ENCODE measurements around the gene CPNE9.
"Not testable (repeated sequence)": the region's sequence is repeated elsewhere in the genome, so short reads cannot be mapped to it uniquely, and the experiment has no call there.

The CPNE9 gene

DNA sequence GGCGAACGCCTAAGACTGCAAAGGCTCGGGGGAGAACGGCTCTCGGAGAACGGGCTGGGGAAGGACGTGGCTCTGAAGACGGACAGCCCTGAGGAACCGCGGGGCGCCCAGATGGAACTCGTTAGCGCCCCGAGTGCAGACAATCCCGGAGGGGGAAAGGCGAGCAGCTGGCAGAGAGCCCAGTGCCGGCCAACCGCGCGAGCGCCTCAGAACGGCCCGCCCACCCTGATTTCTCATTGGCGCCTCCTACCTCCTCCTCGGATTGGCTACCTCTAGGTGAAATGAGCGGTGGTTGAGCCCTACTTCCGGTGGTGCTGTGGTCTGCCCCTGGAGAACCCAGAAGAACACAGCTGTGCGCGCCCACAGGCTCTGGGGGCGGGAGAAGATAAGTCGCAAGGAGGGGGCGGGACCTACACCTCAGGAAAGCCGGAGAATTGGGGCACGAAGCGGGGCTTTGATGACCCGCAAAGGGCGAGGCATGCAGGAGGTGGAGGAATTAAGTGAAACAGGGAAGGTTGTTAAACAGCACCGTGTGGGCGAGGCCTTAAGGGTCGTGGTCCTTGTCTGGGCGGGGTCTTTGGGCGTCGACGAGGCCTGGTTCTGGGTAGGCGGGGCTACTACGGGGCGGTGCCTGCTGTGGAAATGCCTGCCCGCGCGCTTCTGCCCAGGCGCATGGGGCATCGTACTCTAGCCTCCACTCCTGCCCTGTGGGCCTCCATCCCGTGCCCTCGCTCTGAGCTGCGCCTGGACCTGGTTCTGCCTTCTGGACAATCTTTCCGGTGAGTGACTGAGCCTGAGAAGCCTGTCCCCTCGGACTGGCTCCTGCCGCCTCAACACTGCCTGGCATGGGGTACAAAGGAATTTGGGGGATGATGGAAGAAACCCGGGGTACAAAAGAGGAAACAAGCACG lies 46.3 kb downstream of the CPNE9 start, which contains the start of gene OGG1:
Gene OGG1, plus strand, starts transcription at position 308 of the 911 bp plus-strand sequence. Its CDS starts 335 bp downstream, at position 643.
- DNase-seq: peak; percentile 96

DNA sequence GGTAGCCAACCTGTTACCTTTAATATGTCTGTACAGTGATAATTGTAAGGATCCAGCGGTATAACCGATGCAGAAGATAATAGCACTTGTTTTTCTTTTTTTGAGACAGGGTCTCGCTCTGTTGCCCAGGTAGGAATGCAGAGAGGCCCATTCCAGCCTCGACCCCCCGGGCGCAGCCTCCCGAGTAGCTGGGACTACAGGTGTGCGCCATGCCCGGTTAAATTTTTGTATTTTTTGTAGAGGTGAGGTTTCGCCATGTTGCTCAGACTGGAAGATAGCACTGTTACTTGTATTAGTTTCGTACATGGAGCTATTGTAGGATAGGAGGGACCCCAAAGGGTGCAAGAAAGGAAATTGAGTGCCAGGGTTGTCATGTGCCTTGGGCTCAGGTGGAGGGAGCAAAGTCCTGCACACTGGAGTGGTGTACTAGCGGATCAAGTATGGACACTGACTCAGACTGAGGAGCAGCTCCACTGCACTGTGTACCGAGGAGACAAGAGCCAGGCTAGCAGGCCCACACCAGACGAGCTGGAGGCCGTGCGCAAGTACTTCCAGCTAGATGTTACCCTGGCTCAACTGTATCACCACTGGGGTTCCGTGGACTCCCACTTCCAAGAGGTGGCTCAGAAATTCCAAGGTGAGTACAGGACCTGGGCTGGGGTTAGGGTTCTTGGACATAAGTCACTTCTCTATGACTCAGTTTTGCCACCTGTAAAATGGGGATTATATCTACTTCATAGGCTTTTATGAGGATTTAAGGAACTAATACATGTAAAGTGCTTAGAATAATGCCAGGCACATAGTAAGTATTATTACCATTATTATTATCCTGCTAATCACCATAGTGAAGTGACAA lies 47.2 kb downstream of the CPNE9 start:
- no peak for DNase-seq

- no peak for DNase-seq
These were observed 51.0 kb downstream of the CPNE9 start for GRCh38 chr3:9754678-9755077.

DNA sequence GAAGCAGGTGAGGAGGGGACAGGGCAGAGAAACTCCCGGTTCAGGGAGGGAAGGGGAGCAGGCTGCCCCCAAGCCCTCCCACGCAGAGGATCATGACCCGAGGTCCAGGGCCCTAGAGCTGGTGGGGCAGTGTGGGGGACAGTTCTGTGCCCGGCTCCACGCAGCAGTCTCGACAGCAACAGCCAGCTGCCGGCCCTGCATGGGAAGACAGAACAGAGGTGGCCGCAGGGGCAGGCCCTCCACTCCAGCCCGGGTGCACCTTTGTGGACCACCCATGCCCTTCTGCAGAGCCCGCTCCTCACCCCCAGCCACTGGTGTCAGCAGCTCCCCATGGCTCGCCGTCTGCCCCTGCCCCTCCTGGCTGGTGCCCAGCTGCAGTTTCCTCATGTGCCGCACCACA lies 53.8 kb downstream of the CPNE9 start:
- no peak for DNase-seq

DNA sequence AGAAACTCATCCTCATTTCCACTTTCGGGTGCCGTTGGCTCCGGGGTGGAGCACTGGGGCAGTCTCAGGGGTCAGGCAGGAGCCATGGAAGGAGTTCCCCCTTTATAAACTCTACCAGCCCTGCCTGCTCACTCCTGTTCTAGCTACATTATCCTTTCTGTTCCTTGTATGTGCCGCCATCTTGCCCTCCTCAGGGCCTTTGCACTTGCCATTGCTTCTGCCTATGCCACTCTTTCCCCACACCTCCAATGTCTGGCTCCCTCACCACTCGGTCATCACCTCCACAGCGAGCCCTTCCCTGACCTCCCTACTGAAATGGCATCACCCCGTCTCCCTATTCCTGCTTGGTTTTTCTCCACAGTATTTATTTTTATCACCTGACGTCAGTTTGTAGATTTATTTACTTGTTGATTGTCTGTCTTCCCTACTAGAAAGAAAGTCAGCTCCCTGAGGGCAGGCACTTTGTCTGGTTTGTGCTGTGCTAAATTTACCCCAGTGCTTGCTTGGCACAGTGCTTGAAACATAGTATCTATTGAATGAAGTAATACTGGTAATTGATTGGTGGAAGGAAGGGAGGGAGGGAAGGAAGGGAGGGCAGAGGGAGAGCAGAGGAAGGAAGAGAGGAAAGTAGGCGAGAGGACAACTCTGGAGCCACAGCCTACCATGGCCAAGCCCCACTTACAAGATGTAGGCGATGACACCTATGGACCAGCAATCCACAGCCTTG lies 57.3 kb downstream of the CPNE9 start:
- no peak for DNase-seq

DNA sequence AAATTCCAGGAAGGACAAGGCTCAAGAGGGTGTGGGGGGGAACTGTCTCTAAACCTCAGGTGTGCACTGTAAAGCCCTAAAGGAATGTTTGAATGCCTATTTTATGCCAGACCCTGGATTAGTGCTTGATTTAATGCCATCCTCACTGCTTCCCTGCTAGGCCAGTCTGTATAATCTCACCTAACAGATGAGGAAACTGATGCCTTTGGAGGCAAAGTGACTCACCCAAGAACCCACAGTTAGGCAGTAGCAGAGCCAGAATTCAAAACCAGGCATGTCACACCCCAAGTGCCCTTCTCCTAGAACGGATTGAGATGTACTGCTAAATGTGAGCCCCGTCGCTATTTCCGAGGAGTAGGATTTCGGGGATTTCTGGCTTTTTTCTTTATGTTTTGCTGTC lies 58.3 kb downstream of the CPNE9 start:
- no peak for DNase-seq

DNA sequence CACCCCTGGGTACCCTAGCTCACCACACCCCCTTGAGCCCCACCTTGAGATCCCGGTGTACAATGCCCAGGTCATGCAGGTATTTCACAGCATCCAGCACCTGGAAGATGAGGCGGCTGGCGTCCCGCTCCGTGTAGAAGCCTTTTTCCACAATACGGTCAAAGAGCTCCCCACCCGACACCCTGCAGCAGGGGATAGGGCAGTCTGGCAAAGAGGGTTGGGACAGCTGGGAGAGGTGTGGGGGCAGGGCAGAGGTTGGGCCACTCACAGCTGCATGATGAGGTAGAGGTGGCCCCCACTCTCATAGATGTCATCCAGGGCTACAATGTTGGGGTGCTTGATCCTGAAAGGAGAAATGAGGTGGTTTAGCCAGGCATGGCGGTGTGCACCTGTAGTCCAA lies 59.2 kb downstream of the CPNE9 start:
- DNase-seq: no peak

DNA sequence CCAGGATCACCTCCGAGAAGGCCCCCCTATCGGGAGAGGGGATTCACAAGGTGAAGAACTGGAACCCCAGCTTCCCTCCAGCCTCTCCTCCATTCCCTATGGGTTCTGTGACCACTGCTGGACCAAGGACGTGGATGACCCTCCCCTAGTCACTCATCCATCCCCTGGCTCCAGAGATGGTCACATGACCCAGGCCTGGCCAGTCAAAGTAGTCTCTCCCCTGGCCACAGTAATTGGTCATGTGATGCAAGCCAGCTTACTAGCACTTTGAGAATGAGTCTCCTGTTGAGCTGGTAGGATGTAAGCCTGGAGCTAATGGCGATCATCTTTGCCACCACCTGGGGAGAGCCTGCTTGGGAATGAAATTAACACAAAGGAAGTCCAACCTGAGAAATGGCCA lies 62.2 kb downstream of the CPNE9 start:
- no peak for DNase-seq

DNA sequence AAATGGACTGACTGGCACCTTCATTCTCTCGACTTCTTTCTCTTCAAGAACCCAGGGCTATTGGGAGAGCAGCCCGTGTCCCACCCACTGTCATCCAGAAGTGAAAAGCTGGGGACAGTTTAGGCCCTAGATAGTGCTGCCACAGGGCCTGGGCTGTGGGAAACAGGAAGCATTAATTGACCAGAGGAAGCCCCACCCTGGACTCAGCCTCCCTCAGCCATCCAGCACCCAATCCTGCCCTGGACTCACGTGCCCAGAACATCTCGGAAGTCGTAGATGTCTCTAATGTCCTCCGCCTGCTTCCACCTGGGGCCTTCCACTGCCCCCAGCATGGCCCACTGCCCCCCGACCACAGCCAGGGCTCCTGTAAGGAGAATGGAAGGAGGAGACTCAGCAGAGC lies 63.8 kb downstream of the CPNE9 start:
- peak; percentile 22 for DNase-seq

DNA sequence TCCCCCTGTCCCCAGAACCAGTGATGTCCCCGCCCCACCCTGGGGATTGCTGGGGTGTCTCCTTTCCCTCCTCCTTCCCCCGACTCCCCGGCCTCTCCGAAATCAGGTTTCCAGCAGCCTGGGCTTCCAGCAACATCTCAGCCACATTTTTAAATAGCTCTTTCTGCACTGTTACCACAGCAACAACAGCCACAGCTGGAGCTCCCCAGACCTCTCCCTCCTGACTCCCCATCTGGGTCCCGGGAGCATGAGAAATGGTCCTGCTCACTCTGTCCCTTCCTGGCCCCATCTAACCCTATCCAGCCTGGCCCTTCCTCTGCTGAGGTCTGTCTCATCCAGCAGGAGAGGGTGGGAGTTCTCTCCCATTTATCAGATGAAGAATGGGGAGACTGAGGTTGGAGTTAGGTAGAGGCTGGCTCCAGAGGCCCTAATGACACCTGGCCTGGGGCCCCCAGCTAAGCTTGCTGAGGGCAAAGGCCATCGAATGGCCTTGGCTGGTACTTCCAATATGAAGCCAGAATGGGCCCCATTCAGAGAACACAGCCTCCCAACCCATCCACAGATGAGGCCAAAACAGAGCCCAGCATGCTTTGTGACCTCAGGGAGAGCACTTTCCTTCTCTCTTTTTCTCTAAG lies 64.6 kb downstream of the CPNE9 start:
- DNase-seq: no peak

- no peak for DNase-seq
These were observed 65.4 kb downstream of the CPNE9 start for GRCh38 chr3:9769012-9769411.

DNA sequence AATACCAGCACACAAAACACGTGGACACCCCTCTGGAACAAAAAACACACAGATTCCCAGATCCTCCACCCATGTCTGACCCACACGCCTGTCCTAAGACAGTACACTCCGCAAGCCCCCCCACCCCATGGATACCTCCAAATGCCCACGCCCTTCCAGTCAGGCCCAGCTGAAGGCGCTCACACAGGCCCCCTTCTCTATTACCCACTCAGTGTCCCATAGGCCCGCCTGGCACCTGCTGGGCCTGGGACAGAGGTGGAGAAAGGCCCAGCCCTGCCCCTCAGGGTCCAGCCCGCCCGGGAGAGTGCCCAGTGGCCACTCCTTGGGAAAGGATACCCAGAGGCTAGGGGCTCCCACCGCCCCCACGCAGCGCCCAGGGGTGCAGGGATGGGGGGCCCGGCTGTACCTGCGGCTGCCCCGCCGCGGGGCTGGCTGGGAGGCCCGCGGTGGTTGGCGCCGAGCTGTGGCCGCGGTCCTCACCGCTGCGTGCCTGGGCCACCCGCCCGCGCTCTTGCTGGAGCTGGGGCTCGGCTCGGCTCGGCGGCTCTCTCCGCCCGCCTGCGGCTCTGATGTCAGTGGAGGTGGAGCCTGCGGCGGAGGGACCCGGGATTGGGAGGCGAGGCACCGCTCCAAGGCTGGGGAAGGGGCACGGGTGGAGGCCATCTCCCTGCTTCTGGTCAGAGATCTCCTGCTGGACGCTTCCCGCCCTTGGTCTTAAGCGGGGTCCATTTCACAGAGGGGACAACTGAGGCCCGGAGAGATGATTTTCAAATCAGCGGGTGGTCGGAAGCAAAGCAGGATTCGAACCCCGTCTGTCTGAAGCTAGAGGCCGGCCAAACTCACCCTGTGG lies 66.0 kb downstream of the CPNE9 start, which contains the start of gene CAMK1:
Gene CAMK1, minus strand, starts transcription at position 522 of the 850 bp plus-strand sequence. CDS start 2,198 bp downstream, outside the sequence.
- DNase-seq: peak; percentile 56

GRCh38 chr3:9770276-9770812 lies 66.7 kb downstream of the CPNE9 start:
- no peak for DNase-seq

DNA sequence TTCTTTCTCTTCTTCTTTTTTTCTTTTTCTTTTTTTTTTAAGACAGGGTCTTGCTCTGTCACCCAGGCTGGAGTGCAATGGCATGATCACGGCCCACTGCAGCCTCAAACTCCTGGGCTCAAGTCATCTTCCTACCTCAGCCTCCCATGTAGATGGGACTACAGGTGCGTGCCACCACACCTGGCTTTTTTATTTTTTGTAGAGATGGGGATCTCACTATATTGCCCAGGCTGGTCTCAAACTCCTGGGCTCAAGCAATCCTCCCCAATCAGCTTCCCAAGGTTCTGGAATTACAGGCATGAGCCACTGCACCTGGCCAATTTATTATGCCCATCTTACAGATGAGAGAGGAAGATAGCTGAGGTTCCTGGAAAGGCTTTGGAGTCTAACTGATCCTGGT lies 67.4 kb downstream of the CPNE9 start:
- DNase-seq: not testable (repeated sequence)

GRCh38 chr3:9776896-9777693 lies 73.5 kb downstream of the CPNE9 start:
- no peak for DNase-seq

- no peak for DNase-seq
These were observed 74.0 kb downstream of the CPNE9 start for GRCh38 chr3:9777694-9778021.

DNA sequence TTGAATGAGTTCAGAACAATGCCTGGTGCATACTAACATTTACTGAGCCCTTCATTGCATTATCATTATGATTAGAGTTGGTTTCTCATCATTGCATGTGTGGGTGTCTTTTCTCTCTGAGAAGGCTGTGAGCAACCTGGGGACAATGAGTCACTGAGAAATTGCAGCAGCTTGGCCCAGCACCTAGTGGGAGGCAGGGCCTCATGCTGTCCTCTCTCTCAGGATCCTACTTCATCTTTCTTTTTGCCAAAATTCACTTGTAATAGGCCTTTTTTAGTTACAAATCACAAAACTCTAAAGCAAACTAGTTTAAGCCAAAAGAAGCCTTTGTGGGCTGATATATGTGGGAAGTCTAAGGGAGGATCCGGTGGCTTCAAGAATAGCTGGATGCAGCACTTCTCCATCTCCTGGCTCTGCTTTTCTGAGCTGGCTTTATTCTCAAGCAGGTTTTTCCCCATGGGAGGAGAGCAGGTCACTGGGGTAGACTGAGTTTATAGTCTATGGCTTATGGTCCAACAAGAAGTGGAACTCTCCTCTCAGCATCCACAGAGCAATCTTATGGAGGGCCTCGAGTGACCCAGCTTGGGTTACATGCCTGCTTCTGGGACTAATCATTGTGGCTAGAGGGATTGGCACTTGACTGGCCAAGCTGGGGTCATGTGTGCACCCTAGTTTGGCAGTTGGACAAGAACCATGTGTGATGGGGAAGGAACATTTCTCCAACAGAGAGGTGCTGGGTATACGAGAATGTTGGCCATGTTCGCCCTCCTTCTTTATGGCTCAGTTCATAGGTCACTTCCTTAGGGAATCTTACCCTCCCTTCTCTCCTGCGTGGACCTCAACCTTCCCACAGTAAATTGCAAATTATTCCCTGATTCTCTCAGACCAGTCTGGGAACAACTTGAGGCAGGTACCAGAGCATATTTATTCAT lies 74.8 kb downstream of the CPNE9 start:
- DNase-seq: no peak

- DNase-seq: no peak
These were observed 75.5 kb downstream of the CPNE9 start for GRCh38 chr3:9779075-9779593.
